Liver (tissue), 9 donors: ENCODE measurements around the gene ZNF423. TPM values are rescaled to one million over a fixed set of nuclear protein-coding genes. Genes with fewer than 3 reads are reported as not detected.

Experiments
- DNase-seq: peaks from one replicate; pipeline ENCODE4 v3.0.0-alpha.2; 2017; ENCODE audit warnings: low spot score
- H3K27ac ChIP-seq, 2 donors: one replicate each; pipeline ENCODE4 v1.7.0; 2013; ENCODE audit warnings: inconsistent platforms in 2 of 2, low read length in 2 of 2, control low read depth in 1 of 2, low read depth in 1 of 2, mild to moderate bottlenecking in 1 of 2
- H3K27me3 ChIP-seq, 4 donors: one replicate each; pipeline versions ENCODE4 v1.6.1 to v1.7.0; 2013; ENCODE audit warnings: low read length in 3 of 4, inconsistent platforms in 1 of 4, mild to moderate bottlenecking in 1 of 4, moderate library complexity in 1 of 4; ENCODE audit not compliant: control insufficient read depth in 4 of 4, insufficient read depth in 4 of 4
- H3K36me3 ChIP-seq, 4 donors: one replicate each; pipeline versions ENCODE4 v1.6.1 to v1.7.0; 2013; ENCODE audit warnings: low read length in 3 of 4, mild to moderate bottlenecking in 3 of 4, low read depth in 1 of 4, moderate library complexity in 1 of 4; ENCODE audit not compliant: control insufficient read depth in 4 of 4, insufficient read depth in 3 of 4
- H3K4me1 ChIP-seq, 4 donors: one replicate each; pipeline versions ENCODE4 v1.6.1 to v1.7.0; 2013; ENCODE audit warnings: low read length in 3 of 4, mild to moderate bottlenecking in 3 of 4, moderate library complexity in 1 of 4; ENCODE audit not compliant: control insufficient read depth in 4 of 4, insufficient read depth in 4 of 4
- H3K4me3 ChIP-seq, 3 donors: one replicate each; pipeline versions ENCODE4 v1.6.1 to v1.7.0; 2013; ENCODE audit warnings: low read length in 3 of 3, control low read depth in 1 of 3, low read depth in 1 of 3, mild to moderate bottlenecking in 1 of 3
- H3K9ac ChIP-seq, 2 donors: one replicate each; pipeline ENCODE4 v1.7.0; 2013; ENCODE audit warnings: low read length in 2 of 2, mild to moderate bottlenecking in 2 of 2, moderate library complexity in 2 of 2, control low read depth in 1 of 2, low read depth in 1 of 2
- H3K9me3 ChIP-seq, 4 donors: one replicate each; pipeline versions ENCODE4 v1.6.1 to v1.7.0; 2013; ENCODE audit warnings: low read length in 3 of 4; ENCODE audit not compliant: control insufficient read depth in 4 of 4
- CTCF ChIP-seq: fragments of 150-350 bp; IDR thresholded peaks from 2 replicates; pipeline ENCODE4 v1.5.1; 2017; ENCODE audit warnings: improper control_type of control experiment, low read depth, low read length; ENCODE audit not compliant: missing input control
- EGR1 ChIP-seq, 2 donors: IDR thresholded peaks; 2 replicates each; pipeline ENCODE4 v1.6.1; 2016 to 2018; ENCODE audit warnings: antibody characterized with exemption in 2 of 2, low read depth in 2 of 2
- FOXA1 ChIP-seq: IDR thresholded peaks from 2 replicates; pipeline ENCODE4 v1.6.1; 2016; ENCODE audit warnings: antibody characterized with exemption
- FOXA2 ChIP-seq: IDR thresholded peaks from 2 replicates; pipeline ENCODE4 v1.6.1; 2016; ENCODE audit warnings: antibody characterized with exemption
- GABPA ChIP-seq, 2 donors: IDR thresholded peaks in 1 of 2; conservative IDR thresholded peaks in 1 of 2; 2 replicates each; pipeline ENCODE4 v1.6.1; 2016; ENCODE audit warnings: antibody characterized with exemption in 2 of 2, mild to moderate bottlenecking in 1 of 2, moderate library complexity in 1 of 2
- HNF4A ChIP-seq, 2 donors: conservative IDR thresholded peaks; 2 replicates each; pipeline ENCODE4 v1.6.1; 2016; ENCODE audit warnings: antibody characterized with exemption in 2 of 2, mild to moderate bottlenecking in 2 of 2
- HNF4G ChIP-seq: IDR thresholded peaks from 2 replicates; pipeline ENCODE4 v1.6.1; 2016; ENCODE audit warnings: antibody characterized with exemption
- JUND ChIP-seq, 2 donors: IDR thresholded peaks; 2 replicates each; pipeline ENCODE4 v1.6.1; 2016; ENCODE audit warnings: antibody characterized with exemption in 2 of 2
- MAX ChIP-seq: IDR thresholded peaks from 2 replicates; pipeline ENCODE4 v1.6.1; 2016; ENCODE audit warnings: antibody characterized with exemption
- RAD21 ChIP-seq, 2 donors: IDR thresholded peaks; 2 replicates each; pipeline ENCODE4 v1.6.1; 2016; ENCODE audit warnings: antibody characterized with exemption in 2 of 2, mild to moderate bottlenecking in 2 of 2
- REST ChIP-seq: IDR thresholded peaks from 2 replicates; pipeline ENCODE4 v1.6.1; 2016; ENCODE audit warnings: antibody characterized with exemption, mild to moderate bottlenecking
- SP1 ChIP-seq: IDR thresholded peaks from 2 replicates; pipeline ENCODE4 v1.6.1; 2018; ENCODE audit warnings: antibody characterized with exemption, mild to moderate bottlenecking
- TAF1 ChIP-seq: conservative IDR thresholded peaks from 2 replicates; pipeline ENCODE4 v1.6.1; 2016; ENCODE audit warnings: antibody characterized with exemption, mild to moderate bottlenecking
- YY1 ChIP-seq: IDR thresholded peaks from 2 replicates; pipeline ENCODE4 v1.6.1; 2016; ENCODE audit warnings: antibody characterized with exemption, mild to moderate bottlenecking
- WGBS: extraction: QIAGEN DNeasy Blood & Tissue Kit; methylation state at CpG from one replicate; pipeline ENCODE4 v1.1.7; 2013; 5-methylcytosine and 5-hydroxymethylcytosine counted together
- polyA plus RNA-seq, 2 donors: library from polyadenylated mRNA; stranded (reverse) in 1 of 2; unstranded in 1 of 2; fragments of 200-250 nt in 1 of 2; fragments of >200 nt in 1 of 2; fragmentation: Nextera tagmentation in 1 of 2; extraction: Ambion mirVana in 1 of 2; gene quantifications; one replicate each; pipeline versions ENCODE4 v1.2.1 to v1.2.3, GENCODE V29; 2013 to 2015
- total RNA-seq, 2 donors: library from RNA; depleted of rRNA; stranded (reverse); fragments of >200 nt; gene quantifications; one replicate each; pipeline ENCODE4 v1.2.3, GENCODE V29; 2014
- donor health status: healthy.
- donor health status: healthy.
- donor health status: healthy.
- donor health status: healthy.
- donor health status: healthy.

The ZNF423 gene
- total and polyA plus RNA-seq, 4 donors: 0.24 to 1.6 (median 0.39) TPM

- DNase-seq: no peak
- no peak overlapping the region for H3K4me3 ChIP-seq
Measured at GRCh38 chr16:49662569-49662968, 193.3 kb downstream of the ZNF423 start.

GRCh38 chr16:49661465-49662187, 194.3 kb downstream of the ZNF423 start:
- no peaks in the 10 kb centered on the region for H3K36me3 ChIP-seq
- H3K27me3 ChIP-seq: no peaks in the 10 kb centered on the region
- WGBS: 87% methylated on average over 16 of the region's 16 CpGs
- no peak overlapping the region for H3K27ac ChIP-seq
- no peak overlapping the region for H3K9ac ChIP-seq
- H3K4me3 ChIP-seq: no peak overlapping the region
- H3K4me1 ChIP-seq: no peaks in the 10 kb centered on the region
- H3K9me3 ChIP-seq: no peaks in the 10 kb centered on the region
- no peak for DNase-seq
- TF ChIP-seq RAD21 (IDR thresholded peaks at IDR 0.05) (no peak), YY1 (no peak), CTCF (no peak), SP1 (no peak), JUND (IDR thresholded peaks at IDR 0.05) (no peak), REST (no peak)

More at GRCh38 chr16:49662569-49662968, 193.3 kb downstream of the ZNF423 start:
- H3K9ac ChIP-seq: no peak overlapping the region
- no peak for TF ChIP-seq TAF1
- no peak for TF ChIP-seq FOXA1
- no peak for TF ChIP-seq JUND (IDR thresholded peaks at IDR 0.05)
- no peak for TF ChIP-seq REST
- no peak for TF ChIP-seq HNF4A (conservative IDR thresholded peaks at IDR 0.05)
- TF ChIP-seq EGR1 (IDR thresholded peaks at IDR 0.05; ENCODE audit: low read depth in 2 of 2): no peak
- TF ChIP-seq GABPA (IDR thresholded peaks at IDR 0.05 in 1 of 2, conservative IDR thresholded peaks at IDR 0.05 in 1 of 2): no peak
- TF ChIP-seq HNF4G: no peak
- TF ChIP-seq FOXA2: no peak
- TF ChIP-seq MAX: no peak
- no peak for TF ChIP-seq CTCF
- H3K27me3 ChIP-seq: no peaks in the 10 kb centered on the region
- H3K9me3 ChIP-seq: no peaks in the 10 kb centered on the region
- no peaks in the 10 kb centered on the region for H3K4me1 ChIP-seq
- WGBS: 78% methylated on average over 4 of the region's 4 CpGs
- H3K36me3 ChIP-seq: no peaks in the 10 kb centered on the region
- H3K27ac ChIP-seq: no peak overlapping the region
